H9 (cell line): ENCODE measurements around the gene PKD1. TPM values are rescaled to one million over a fixed set of nuclear protein-coding genes. Genes with fewer than 3 reads are reported as not detected.

ENCODE experiments used
- DNase-seq: peaks from one replicate; pipeline ENCODE4 v3.0.0-alpha.2; 2017
- H2AFZ ChIP-seq: one replicate; pipeline ENCODE4 v1.6.1; 2013; ENCODE audit warnings: mild to moderate bottlenecking, low read length, control low read depth, moderate library complexity
- H2AK5ac ChIP-seq: 2 replicates; pipeline ENCODE4 v1.6.1; 2013; ENCODE audit warnings: low read length, control low read depth, mixed read lengths; ENCODE audit not compliant: insufficient read length
- H2BK120ac ChIP-seq: one replicate; pipeline ENCODE4 v1.6.1; 2013; ENCODE audit warnings: low read depth, mild to moderate bottlenecking, low read length, control low read depth, inconsistent platforms; ENCODE audit not compliant: poor library complexity, severe bottlenecking
- H2BK12ac ChIP-seq: 2 replicates; pipeline ENCODE4 v1.6.1; 2013; ENCODE audit warnings: low read length, control low read depth, mixed read lengths, low read depth; ENCODE audit not compliant: insufficient read length
- H2BK15ac ChIP-seq: 2 replicates; pipeline ENCODE4 v1.6.1; 2013; ENCODE audit warnings: low read depth, low read length, control low read depth
- H2BK20ac ChIP-seq: one replicate; pipeline ENCODE4 v1.6.1; 2013; ENCODE audit warnings: low read depth, mild to moderate bottlenecking, low read length, control low read depth, inconsistent platforms; ENCODE audit not compliant: poor library complexity, severe bottlenecking
- H2BK5ac ChIP-seq: 2 replicates; pipeline ENCODE4 v1.6.1; 2013; ENCODE audit warnings: low read length, control low read depth, mixed read lengths; ENCODE audit not compliant: insufficient read length
- H3K14ac ChIP-seq: 2 replicates; pipeline ENCODE4 v1.6.1; 2013; ENCODE audit warnings: low read length, control low read depth; ENCODE audit not compliant: insufficient read depth
- H3K18ac ChIP-seq: 2 replicates; pipeline ENCODE4 v1.6.1; 2013; ENCODE audit warnings: low read depth, mild to moderate bottlenecking, mixed read lengths, low read length, control low read depth; ENCODE audit not compliant: insufficient read length
- H3K23ac ChIP-seq: 2 replicates; pipeline ENCODE4 v1.6.1; 2013; ENCODE audit warnings: low read length, control low read depth, mixed read lengths, low read depth; ENCODE audit not compliant: insufficient read length
- H3K23me2 ChIP-seq: 2 replicates; pipeline ENCODE4 v1.6.1; 2013; ENCODE audit warnings: low read depth, mild to moderate bottlenecking, mixed read lengths, low read length, control low read depth; ENCODE audit not compliant: insufficient read length, poor library complexity, severe bottlenecking
- H3K27ac ChIP-seq: 2 replicates; pipeline ENCODE4 v1.5.1; 2013; ENCODE audit warnings: low read length, control low read depth, mixed read lengths, low read depth; ENCODE audit not compliant: insufficient read length
- H3K27me3 ChIP-seq: 2 replicates; pipeline ENCODE4 v1.6.1; 2013; ENCODE audit warnings: low read length, control low read depth, inconsistent platforms; ENCODE audit not compliant: insufficient read depth
- H3K4ac ChIP-seq: 2 replicates; pipeline ENCODE4 v1.6.1; 2013; ENCODE audit warnings: low read depth, mild to moderate bottlenecking, control low read depth, inconsistent platforms, low read length, moderate library complexity
- H3K4me1 ChIP-seq: 2 replicates; pipeline ENCODE4 v1.6.1; 2013; ENCODE audit warnings: low read length, control low read depth, inconsistent platforms; ENCODE audit not compliant: insufficient read depth
- H3K4me2 ChIP-seq: 2 replicates; pipeline ENCODE4 v1.6.1; 2013; ENCODE audit warnings: low read length, control low read depth, mixed read lengths; ENCODE audit not compliant: insufficient read length, insufficient read depth
- H3K56ac ChIP-seq: 2 replicates; pipeline ENCODE4 v1.6.1; 2013; ENCODE audit warnings: low read depth, mild to moderate bottlenecking, mixed read lengths, low read length, control low read depth; ENCODE audit not compliant: insufficient read length
- H3K79me1 ChIP-seq: 2 replicates; pipeline ENCODE4 v1.6.1; 2013; ENCODE audit warnings: low read depth, mild to moderate bottlenecking, moderate library complexity, low read length, control low read depth, inconsistent platforms; ENCODE audit not compliant: insufficient read depth, poor library complexity, severe bottlenecking
- H3K79me2 ChIP-seq: 2 replicates; pipeline ENCODE4 v1.6.1; 2013; ENCODE audit warnings: low read length, control low read depth, inconsistent platforms; ENCODE audit not compliant: insufficient read depth
- H3K9ac ChIP-seq: 2 replicates; pipeline ENCODE4 v1.6.1; 2013; ENCODE audit warnings: low read length, control low read depth, mixed read lengths; ENCODE audit not compliant: insufficient read length; ENCODE audit errors: extremely low read depth
- H3K9me3 ChIP-seq: one replicate; pipeline ENCODE4 v1.6.1; 2013; ENCODE audit warnings: low read depth, low read length, inconsistent platforms; ENCODE audit not compliant: control insufficient read depth
- H3T11ph ChIP-seq: one replicate; pipeline ENCODE4 v1.6.1; 2013; ENCODE audit warnings: mild to moderate bottlenecking, low read length, control low read depth, inconsistent platforms
- H4K20me1 ChIP-seq: one replicate; pipeline ENCODE4 v1.6.1; 2013; ENCODE audit not compliant: control insufficient read depth, insufficient read length, insufficient read depth
- H4K5ac ChIP-seq: 2 replicates; pipeline ENCODE4 v1.6.1; 2013; ENCODE audit warnings: low read depth, mild to moderate bottlenecking, mixed read lengths, low read length, control low read depth; ENCODE audit not compliant: insufficient read length
- H4K8ac ChIP-seq: replicated peaks from 2 replicates; pipeline ENCODE4 v1.6.1; 2013; ENCODE audit warnings: low read length, control low read depth, mixed read lengths, low read depth; ENCODE audit not compliant: insufficient read length
- H4K91ac ChIP-seq: 2 replicates; pipeline ENCODE4 v1.6.1; 2013; ENCODE audit warnings: low read depth, mild to moderate bottlenecking, moderate library complexity, mixed read lengths, low read length, control low read depth; ENCODE audit not compliant: insufficient read length
- H3K27ac Mint-ChIP-seq, 3 experiments: 2 replicates in 2 of 3; 3 replicates in 1 of 3; pipeline ENCODE4 v1.8.0; 2020 to 2021; ENCODE audit warnings: mixed read lengths in 3 of 3, mild to moderate bottlenecking in 1 of 3, moderate library complexity in 1 of 3
- H3K27me3 Mint-ChIP-seq: 2 replicates; pipeline ENCODE4 v1.8.0; 2021; ENCODE audit warnings: low read depth, mild to moderate bottlenecking, moderate library complexity, mixed read lengths
- H3K36me3 Mint-ChIP-seq, 3 experiments: 2 replicates in 2 of 3; 3 replicates in 1 of 3; pipeline ENCODE4 v1.8.0; 2020 to 2021; ENCODE audit warnings: low read depth in 3 of 3, mixed read lengths in 3 of 3; ENCODE audit not compliant: insufficient read depth in 1 of 3
- H3K4me1 Mint-ChIP-seq, 2 experiments: 2 replicates each; pipeline ENCODE4 v1.8.0; 2020; ENCODE audit warnings: mixed read lengths in 2 of 2
- H3K4me3 Mint-ChIP-seq, 2 experiments: 2 replicates in 1 of 2; 3 replicates in 1 of 2; pipeline ENCODE4 v1.8.0; 2020 to 2021; ENCODE audit warnings: mild to moderate bottlenecking in 2 of 2, mixed read lengths in 2 of 2, moderate library complexity in 1 of 2
- H3K9me3 Mint-ChIP-seq, 2 experiments: 2 replicates in 1 of 2; 3 replicates in 1 of 2; pipeline ENCODE4 v1.8.0; 2020; ENCODE audit warnings: mild to moderate bottlenecking in 2 of 2, mixed read lengths in 2 of 2, moderate library complexity in 1 of 2
- WGBS: extraction: QIAGEN DNeasy Blood & Tissue Kit; methylation state at CpG from one replicate; pipeline ENCODE4 v1.1.7; 2013; ENCODE audit warnings: missing lambda C conversion rate, low lambda C conversion rate, mixed read lengths; ENCODE audit not compliant: insufficient read length; ENCODE audit errors: extremely low coverage; 5-methylcytosine and 5-hydroxymethylcytosine counted together
- total RNA-seq: library from RNA; stranded (reverse); gene quantifications from 2 replicates; pipeline ENCODE4 v1.2.1, GENCODE V29; 2021
- TF ChIP-seq, protein P1 (sequence below): fragments of 200-600 bp; sonication (generic); conservative IDR thresholded peaks from 3 replicates; pipeline ENCODE4 v1.8.0; 2021; ENCODE audit warnings: antibody characterized with exemption, mild to moderate bottlenecking

PKD1 gene
- total RNA-seq, 1 experiment from 2014 or later: 88.0 TPM

DNA sequence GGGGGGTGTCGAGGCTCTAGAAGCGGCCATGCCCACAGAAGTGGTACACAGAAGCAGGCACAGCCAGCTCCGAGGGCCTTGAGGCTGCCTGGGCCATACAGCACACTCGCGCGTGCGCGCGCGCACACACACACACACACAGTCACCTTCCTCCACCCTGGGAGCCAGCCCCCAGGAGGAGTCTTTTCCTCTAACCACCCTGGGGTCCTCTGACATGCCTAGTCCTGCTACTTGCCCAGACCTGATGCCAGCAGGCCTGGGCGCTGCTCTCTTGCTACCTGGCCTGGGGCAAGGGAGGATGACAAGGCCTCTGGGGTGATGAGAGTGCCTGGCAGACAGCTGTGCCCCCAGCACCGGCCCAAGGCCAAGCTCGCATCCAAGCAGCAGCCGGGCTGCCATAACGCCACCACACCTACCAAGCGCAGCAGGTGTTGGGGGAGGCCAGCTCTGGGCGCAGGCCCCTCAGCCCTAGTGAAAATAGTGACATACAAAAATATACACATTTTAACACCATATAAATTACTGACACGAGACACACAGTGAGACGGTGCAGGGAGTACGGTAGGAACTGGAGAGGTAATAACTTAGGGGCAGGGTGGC, 46.8 kb downstream of the PKD1 start:
- Histone ChIP-seq H2BK120ac (no peak overlapping the region), H3K56ac (no peak overlapping the region), H3K14ac (no peak overlapping the region), H3K4me1 (no peaks in the 10 kb centered on the region), H3K9ac (no peak overlapping the region), H2AK5ac (no peak overlapping the region), H3K9me3 (no peaks in the 10 kb centered on the region), H3K27me3 (no peaks in the 10 kb centered on the region), H2BK15ac (no peak overlapping the region), H3T11ph (no peak overlapping the region), H3K79me1 (no peaks in the 10 kb centered on the region), H3K23me2 (no peaks in the 10 kb centered on the region), H3K4ac (no peak overlapping the region), H4K91ac (no peak overlapping the region), H2AFZ (no peak overlapping the region), H4K8ac (no peak overlapping the region), H2BK12ac (no peak overlapping the region), H3K27ac (no peak overlapping the region), H4K20me1 (no peaks in the 10 kb centered on the region), H3K79me2 (no peaks in the 10 kb centered on the region), H4K5ac (no peak overlapping the region), H3K23ac (no peak overlapping the region), H2BK20ac (no peak overlapping the region), H3K18ac (no peak overlapping the region), H2BK5ac (no peak overlapping the region), H3K4me2 (no peak overlapping the region)
- Mint-ChIP-seq H3K4me1 (no peaks in the 10 kb centered on the region), H3K4me3 (no peak overlapping the region; a peak in 2 of 5 replicates), H3K27ac (no peak overlapping the region), H3K27me3 (no peaks in the 10 kb centered on the region), H3K36me3 (peaks cover 0 to 17% (median 17%) of the 10 kb centered on the region in 3 experiments; a peak in 6 of 7 replicates), H3K9me3 (no peaks in the 10 kb centered on the region)
- TF ChIP-seq, protein P1, sequence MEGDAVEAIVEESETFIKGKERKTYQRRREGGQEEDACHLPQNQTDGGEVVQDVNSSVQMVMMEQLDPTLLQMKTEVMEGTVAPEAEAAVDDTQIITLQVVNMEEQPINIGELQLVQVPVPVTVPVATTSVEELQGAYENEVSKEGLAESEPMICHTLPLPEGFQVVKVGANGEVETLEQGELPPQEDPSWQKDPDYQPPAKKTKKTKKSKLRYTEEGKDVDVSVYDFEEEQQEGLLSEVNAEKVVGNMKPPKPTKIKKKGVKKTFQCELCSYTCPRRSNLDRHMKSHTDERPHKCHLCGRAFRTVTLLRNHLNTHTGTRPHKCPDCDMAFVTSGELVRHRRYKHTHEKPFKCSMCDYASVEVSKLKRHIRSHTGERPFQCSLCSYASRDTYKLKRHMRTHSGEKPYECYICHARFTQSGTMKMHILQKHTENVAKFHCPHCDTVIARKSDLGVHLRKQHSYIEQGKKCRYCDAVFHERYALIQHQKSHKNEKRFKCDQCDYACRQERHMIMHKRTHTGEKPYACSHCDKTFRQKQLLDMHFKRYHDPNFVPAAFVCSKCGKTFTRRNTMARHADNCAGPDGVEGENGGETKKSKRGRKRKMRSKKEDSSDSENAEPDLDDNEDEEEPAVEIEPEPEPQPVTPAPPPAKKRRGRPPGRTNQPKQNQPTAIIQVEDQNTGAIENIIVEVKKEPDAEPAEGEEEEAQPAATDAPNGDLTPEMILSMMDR: no peak
- WGBS: no CpG with 5 or more reads among the region's 20 CpGs
- no peak for DNase-seq
